ENCODE measurements around the gene C6orf136. TPM values are rescaled to one million over a fixed set of nuclear protein-coding genes. Genes with fewer than 3 reads are reported as not detected.

Gene C6orf136
- total and polyA plus RNA-seq, 10 of the 15 experiments (the other 5 are each of a cell fraction or from before 2014, with no cell fraction given), result 5.2 to 24.1 (median 14.9) TPM

- no peak for TF ChIP-seq RCOR1 (conservative IDR thresholded peaks at IDR 0.05; ENCODE audit: low read depth, low read length)
- TF ChIP-seq JUNB (IDR thresholded peaks at IDR 0.05), result no peak; the same call in 1 of the 2 replicates
- TF ChIP-seq PML (IDR thresholded peaks at IDR 0.05; ENCODE audit: low read length), result no peak
- TF ChIP-seq EGR1 (IDR thresholded peaks at IDR 0.05; ENCODE audit: borderline replicate concordance in 1 of 2, low read depth in 2 of 2, low read length in 2 of 2), result peak in 1 of 2 experiments; percentile 92; a peak in 2 of 3 replicates
- TF ChIP-seq, protein P1, sequence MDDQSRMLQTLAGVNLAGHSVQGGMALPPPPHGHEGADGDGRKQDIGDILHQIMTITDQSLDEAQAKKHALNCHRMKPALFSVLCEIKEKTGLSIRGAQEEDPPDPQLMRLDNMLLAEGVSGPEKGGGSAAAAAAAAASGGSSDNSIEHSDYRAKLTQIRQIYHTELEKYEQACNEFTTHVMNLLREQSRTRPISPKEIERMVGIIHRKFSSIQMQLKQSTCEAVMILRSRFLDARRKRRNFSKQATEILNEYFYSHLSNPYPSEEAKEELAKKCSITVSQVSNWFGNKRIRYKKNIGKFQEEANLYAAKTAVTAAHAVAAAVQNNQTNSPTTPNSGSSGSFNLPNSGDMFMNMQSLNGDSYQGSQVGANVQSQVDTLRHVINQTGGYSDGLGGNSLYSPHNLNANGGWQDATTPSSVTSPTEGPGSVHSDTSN (IDR thresholded peaks at IDR 0.05; ENCODE audit: insufficient replicate concordance, low read depth, low read length), result no peak
- TF ChIP-seq ZBED1 (IDR thresholded peaks at IDR 0.05; ENCODE audit: borderline replicate concordance), result no peak; the same call in 1 of the 2 replicates
- TF ChIP-seq, protein P2, sequence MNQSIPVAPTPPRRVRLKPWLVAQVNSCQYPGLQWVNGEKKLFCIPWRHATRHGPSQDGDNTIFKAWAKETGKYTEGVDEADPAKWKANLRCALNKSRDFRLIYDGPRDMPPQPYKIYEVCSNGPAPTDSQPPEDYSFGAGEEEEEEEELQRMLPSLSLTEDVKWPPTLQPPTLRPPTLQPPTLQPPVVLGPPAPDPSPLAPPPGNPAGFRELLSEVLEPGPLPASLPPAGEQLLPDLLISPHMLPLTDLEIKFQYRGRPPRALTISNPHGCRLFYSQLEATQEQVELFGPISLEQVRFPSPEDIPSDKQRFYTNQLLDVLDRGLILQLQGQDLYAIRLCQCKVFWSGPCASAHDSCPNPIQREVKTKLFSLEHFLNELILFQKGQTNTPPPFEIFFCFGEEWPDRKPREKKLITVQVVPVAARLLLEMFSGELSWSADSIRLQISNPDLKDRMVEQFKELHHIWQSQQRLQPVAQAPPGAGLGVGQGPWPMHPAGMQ (IDR thresholded peaks at IDR 0.05; ENCODE audit: borderline replicate concordance), result no peak
- TF ChIP-seq, protein P3, sequence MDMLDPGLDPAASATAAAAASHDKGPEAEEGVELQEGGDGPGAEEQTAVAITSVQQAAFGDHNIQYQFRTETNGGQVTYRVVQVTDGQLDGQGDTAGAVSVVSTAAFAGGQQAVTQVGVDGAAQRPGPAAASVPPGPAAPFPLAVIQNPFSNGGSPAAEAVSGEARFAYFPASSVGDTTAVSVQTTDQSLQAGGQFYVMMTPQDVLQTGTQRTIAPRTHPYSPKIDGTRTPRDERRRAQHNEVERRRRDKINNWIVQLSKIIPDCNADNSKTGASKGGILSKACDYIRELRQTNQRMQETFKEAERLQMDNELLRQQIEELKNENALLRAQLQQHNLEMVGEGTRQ (IDR thresholded peaks at IDR 0.05; ENCODE audit: borderline replicate concordance, low read depth, low read length), result no peak; the same call in 1 of the 2 replicates
- no peak for TF ChIP-seq SKIL (IDR thresholded peaks at IDR 0.05; ENCODE audit: low read depth, poor library complexity, severe bottlenecking)
- peak; percentile 29; the same call in 1 of the 3 replicates for TF ChIP-seq POU2F2 (IDR thresholded peaks at IDR 0.05; ENCODE audit: borderline replicate concordance, low read depth, low read length)
- TF ChIP-seq MEF2B (IDR thresholded peaks at IDR 0.05; ENCODE audit: partially characterized antibody, poor library complexity, severe bottlenecking), result peak; percentile 45
- TF ChIP-seq, protein P4, sequence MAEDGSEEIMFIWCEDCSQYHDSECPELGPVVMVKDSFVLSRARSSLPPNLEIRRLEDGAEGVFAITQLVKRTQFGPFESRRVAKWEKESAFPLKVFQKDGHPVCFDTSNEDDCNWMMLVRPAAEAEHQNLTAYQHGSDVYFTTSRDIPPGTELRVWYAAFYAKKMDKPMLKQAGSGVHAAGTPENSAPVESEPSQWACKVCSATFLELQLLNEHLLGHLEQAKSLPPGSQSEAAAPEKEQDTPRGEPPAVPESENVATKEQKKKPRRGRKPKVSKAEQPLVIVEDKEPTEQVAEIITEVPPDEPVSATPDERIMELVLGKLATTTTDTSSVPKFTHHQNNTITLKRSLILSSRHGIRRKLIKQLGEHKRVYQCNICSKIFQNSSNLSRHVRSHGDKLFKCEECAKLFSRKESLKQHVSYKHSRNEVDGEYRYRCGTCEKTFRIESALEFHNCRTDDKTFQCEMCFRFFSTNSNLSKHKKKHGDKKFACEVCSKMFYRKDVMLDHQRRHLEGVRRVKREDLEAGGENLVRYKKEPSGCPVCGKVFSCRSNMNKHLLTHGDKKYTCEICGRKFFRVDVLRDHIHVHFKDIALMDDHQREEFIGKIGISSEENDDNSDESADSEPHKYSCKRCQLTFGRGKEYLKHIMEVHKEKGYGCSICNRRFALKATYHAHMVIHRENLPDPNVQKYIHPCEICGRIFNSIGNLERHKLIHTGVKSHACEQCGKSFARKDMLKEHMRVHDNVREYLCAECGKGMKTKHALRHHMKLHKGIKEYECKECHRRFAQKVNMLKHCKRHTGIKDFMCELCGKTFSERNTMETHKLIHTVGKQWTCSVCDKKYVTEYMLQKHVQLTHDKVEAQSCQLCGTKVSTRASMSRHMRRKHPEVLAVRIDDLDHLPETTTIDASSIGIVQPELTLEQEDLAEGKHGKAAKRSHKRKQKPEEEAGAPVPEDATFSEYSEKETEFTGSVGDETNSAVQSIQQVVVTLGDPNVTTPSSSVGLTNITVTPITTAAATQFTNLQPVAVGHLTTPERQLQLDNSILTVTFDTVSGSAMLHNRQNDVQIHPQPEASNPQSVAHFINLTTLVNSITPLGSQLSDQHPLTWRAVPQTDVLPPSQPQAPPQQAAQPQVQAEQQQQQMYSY (CRISPR knock-in tag; IDR thresholded peaks at IDR 0.05), result no peak
- TF ChIP-seq, protein P5, sequence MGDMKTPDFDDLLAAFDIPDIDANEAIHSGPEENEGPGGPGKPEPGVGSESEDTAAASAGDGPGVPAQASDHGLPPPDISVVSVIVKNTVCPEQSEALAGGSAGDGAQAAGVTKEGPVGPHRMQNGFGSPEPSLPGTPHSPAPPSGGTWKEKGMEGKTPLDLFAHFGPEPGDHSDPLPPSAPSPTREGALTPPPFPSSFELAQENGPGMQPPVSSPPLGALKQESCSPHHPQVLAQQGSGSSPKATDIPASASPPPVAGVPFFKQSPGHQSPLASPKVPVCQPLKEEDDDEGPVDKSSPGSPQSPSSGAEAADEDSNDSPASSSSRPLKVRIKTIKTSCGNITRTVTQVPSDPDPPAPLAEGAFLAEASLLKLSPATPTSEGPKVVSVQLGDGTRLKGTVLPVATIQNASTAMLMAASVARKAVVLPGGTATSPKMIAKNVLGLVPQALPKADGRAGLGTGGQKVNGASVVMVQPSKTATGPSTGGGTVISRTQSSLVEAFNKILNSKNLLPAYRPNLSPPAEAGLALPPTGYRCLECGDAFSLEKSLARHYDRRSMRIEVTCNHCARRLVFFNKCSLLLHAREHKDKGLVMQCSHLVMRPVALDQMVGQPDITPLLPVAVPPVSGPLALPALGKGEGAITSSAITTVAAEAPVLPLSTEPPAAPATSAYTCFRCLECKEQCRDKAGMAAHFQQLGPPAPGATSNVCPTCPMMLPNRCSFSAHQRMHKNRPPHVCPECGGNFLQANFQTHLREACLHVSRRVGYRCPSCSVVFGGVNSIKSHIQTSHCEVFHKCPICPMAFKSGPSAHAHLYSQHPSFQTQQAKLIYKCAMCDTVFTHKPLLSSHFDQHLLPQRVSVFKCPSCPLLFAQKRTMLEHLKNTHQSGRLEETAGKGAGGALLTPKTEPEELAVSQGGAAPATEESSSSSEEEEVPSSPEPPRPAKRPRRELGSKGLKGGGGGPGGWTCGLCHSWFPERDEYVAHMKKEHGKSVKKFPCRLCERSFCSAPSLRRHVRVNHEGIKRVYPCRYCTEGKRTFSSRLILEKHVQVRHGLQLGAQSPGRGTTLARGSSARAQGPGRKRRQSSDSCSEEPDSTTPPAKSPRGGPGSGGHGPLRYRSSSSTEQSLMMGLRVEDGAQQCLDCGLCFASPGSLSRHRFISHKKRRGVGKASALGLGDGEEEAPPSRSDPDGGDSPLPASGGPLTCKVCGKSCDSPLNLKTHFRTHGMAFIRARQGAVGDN (IDR thresholded peaks at IDR 0.05), result peak; percentile 83
Observed at GRCh38 chr6:30682143-30683117, 35.5 kb downstream of the C6orf136 start (continued).
